Measurements from ENCODE around the gene PIGL. TPM values are rescaled to one million over a fixed set of nuclear protein-coding genes. Genes with fewer than 3 reads are reported as not detected.

The PIGL gene
- total and polyA plus RNA-seq, 2 of the 4 experiments (the other 2 are of a cell fraction), result 17.9 to 29.5 TPM

DNA sequence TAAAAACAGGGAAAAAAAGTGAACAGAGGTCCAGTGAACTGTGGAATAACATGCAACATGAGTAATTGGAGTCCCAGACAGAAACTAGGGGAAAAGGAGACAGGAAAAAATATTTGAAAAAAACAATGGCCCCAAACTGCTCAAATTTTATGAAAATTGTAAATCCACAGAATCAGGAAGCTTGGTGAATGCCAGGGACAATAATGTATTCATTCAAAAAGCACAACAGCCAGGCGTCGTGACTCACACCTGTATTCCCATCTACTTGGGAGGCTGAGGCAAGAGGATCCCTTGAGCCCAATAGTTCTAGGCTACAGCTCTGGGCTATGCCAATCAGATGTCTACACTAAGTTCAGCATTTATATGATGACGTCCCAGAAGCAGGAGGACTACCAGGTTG, 25.4 kb upstream of the PIGL start:
- POLR2A ChIA-PET (ENCODE audit: unreplicated experiment), result no interaction called here
- no peak overlapping the region for H2BK5ac ChIP-seq (ENCODE audit: low read depth, low read length, poor library complexity, severe bottlenecking)
- H2BK15ac ChIP-seq (ENCODE audit: low read depth, low read length), result no peak overlapping the region
- no peak overlapping the region for H2AK9ac ChIP-seq (replicated peaks; ENCODE audit: low read depth, low read length, poor library complexity)
- H3K79me1 ChIP-seq (ENCODE audit: low read depth in 1 of 2, low read length in 2 of 2), result peaks cover 19 to 50% of the 10 kb centered on the region in 2 experiments
- H4K91ac ChIP-seq (ENCODE audit: insufficient read depth, low read depth, low read length), result no peak overlapping the region
- 70% methylated on average over 2 of the region's 3 CpGs; no CpG with 5 or more reads in 1 of the 2 experiments for WGBS, 2 experiments (ENCODE audit: extremely low coverage in 2 of 2, insufficient read length in 1 of 2)
- H2BK20ac ChIP-seq (ENCODE audit: low read depth, low read length), result no peak overlapping the region
- H3K9ac ChIP-seq (ENCODE audit: low read depth, low read length), result no peak overlapping the region
- in situ Hi-C loops (cut with MboI; ENCODE audit: low sequenced_read_pairs) (no loop called here), intact Hi-C loops (cut with micrococcal nuclease) (no loop called here), dilution Hi-C loops (cut with HindIII; ENCODE audit: low sequenced_read_pairs, unreplicated experiment) (no loop called here)
- H3K18ac ChIP-seq (ENCODE audit: low read depth, low read length), result no peak overlapping the region
- H3K27me3 ChIP-seq (ENCODE audit: control insufficient read depth, insufficient read depth, low read length), result no peaks in the 10 kb centered on the region
- no peak overlapping the region for H2AFZ ChIP-seq (replicated peaks; ENCODE audit: low read length, poor library complexity)
- no peak for DNase-seq
- no peak overlapping the region for H3K4ac ChIP-seq (ENCODE audit: low read depth, low read length)
- no peaks in the 10 kb centered on the region for H3K9me3 ChIP-seq (ENCODE audit: control insufficient read depth, insufficient read depth, low read length)
- no peak for ATAC-seq (ENCODE audit: low read depth)
- no peak overlapping the region for H2AK5ac ChIP-seq (ENCODE audit: low read depth, low read length)
- CTCF ChIA-PET, result no interaction called here
- H4K5ac ChIP-seq (ENCODE audit: low read depth, low read length), result no peak overlapping the region
- H3K9me1 ChIP-seq (ENCODE audit: insufficient read depth, low read length), result no peaks in the 10 kb centered on the region
- no peak overlapping the region for H3K27ac ChIP-seq (ENCODE audit: insufficient read depth, low read length)
- H3K23ac ChIP-seq (ENCODE audit: low read depth, low read length), result no peak overlapping the region
- H3K14ac ChIP-seq (replicated peaks; ENCODE audit: low read depth, low read length), result no peak overlapping the region
- no peak overlapping the region for H3K4me3 ChIP-seq (ENCODE audit: insufficient read depth, low read depth, low read length)
- H3K36me3 ChIP-seq (ENCODE audit: control insufficient read depth, insufficient read depth, low read length), result peaks cover 18% of the 10 kb centered on the region
- TF ChIP-seq POLR2A (IDR thresholded peaks at IDR 0.05; ENCODE audit: low read depth, low read length), result no peak
- TF ChIP-seq, protein P1, sequence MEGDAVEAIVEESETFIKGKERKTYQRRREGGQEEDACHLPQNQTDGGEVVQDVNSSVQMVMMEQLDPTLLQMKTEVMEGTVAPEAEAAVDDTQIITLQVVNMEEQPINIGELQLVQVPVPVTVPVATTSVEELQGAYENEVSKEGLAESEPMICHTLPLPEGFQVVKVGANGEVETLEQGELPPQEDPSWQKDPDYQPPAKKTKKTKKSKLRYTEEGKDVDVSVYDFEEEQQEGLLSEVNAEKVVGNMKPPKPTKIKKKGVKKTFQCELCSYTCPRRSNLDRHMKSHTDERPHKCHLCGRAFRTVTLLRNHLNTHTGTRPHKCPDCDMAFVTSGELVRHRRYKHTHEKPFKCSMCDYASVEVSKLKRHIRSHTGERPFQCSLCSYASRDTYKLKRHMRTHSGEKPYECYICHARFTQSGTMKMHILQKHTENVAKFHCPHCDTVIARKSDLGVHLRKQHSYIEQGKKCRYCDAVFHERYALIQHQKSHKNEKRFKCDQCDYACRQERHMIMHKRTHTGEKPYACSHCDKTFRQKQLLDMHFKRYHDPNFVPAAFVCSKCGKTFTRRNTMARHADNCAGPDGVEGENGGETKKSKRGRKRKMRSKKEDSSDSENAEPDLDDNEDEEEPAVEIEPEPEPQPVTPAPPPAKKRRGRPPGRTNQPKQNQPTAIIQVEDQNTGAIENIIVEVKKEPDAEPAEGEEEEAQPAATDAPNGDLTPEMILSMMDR (conservative IDR thresholded peaks at IDR 0.05; ENCODE audit: low read depth, low read length), result no peak
- TF ChIP-seq NFE2L2 (IDR thresholded peaks at IDR 0.05; ENCODE audit: low read depth, low read length), result no peak
- no peak for TF ChIP-seq RAD21 (IDR thresholded peaks at IDR 0.05; ENCODE audit: low read length)
- no peak for TF ChIP-seq BHLHE40 (IDR thresholded peaks at IDR 0.05; ENCODE audit: low read depth, low read length)
- no peak for TF ChIP-seq MAFK (IDR thresholded peaks at IDR 0.05; ENCODE audit: low read depth, low read length)
- no peak for TF ChIP-seq RFX5 (IDR thresholded peaks at IDR 0.05; ENCODE audit: low read depth, low read length)
- TF ChIP-seq, protein P2, sequence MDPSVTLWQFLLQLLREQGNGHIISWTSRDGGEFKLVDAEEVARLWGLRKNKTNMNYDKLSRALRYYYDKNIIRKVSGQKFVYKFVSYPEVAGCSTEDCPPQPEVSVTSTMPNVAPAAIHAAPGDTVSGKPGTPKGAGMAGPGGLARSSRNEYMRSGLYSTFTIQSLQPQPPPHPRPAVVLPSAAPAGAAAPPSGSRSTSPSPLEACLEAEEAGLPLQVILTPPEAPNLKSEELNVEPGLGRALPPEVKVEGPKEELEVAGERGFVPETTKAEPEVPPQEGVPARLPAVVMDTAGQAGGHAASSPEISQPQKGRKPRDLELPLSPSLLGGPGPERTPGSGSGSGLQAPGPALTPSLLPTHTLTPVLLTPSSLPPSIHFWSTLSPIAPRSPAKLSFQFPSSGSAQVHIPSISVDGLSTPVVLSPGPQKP (IDR thresholded peaks at IDR 0.05; ENCODE audit: borderline replicate concordance, low read depth, low read length), result no peak
- TF ChIP-seq MXI1 (IDR thresholded peaks at IDR 0.05; ENCODE audit: borderline replicate concordance, low read depth, low read length), result no peak
- no peak for TF ChIP-seq CEBPB (IDR thresholded peaks at IDR 0.05; ENCODE audit: low read depth, low read length)
- no peak for TF ChIP-seq CHD1 (IDR thresholded peaks at IDR 0.05; ENCODE audit: low read depth, low read length)
- no peak for TF ChIP-seq MAZ (IDR thresholded peaks at IDR 0.05; ENCODE audit: borderline replicate concordance, low read depth, low read length)
- no peak for TF ChIP-seq FOS (IDR thresholded peaks at IDR 0.05; ENCODE audit: low read depth, low read length)
- TF ChIP-seq, protein P3, sequence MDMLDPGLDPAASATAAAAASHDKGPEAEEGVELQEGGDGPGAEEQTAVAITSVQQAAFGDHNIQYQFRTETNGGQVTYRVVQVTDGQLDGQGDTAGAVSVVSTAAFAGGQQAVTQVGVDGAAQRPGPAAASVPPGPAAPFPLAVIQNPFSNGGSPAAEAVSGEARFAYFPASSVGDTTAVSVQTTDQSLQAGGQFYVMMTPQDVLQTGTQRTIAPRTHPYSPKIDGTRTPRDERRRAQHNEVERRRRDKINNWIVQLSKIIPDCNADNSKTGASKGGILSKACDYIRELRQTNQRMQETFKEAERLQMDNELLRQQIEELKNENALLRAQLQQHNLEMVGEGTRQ (IDR thresholded peaks at IDR 0.05; ENCODE audit: low read depth, low read length), result no peak
- no peak for TF ChIP-seq SMC3 (IDR thresholded peaks at IDR 0.05; ENCODE audit: low read depth, low read length)
- no peak for TF ChIP-seq RCOR1 (IDR thresholded peaks at IDR 0.05; ENCODE audit: insufficient replicate concordance, low read length)
- H3K56ac ChIP-seq (ENCODE audit: extremely low read depth, insufficient read depth, low read length), result no peak overlapping the region
- no TSS peak for BruUV-seq (replicated peaks)
- H4K20me1 ChIP-seq (ENCODE audit: insufficient read depth, low read length), result peaks cover 16% of the 10 kb centered on the region
- no peak overlapping the region for H2BK120ac ChIP-seq (ENCODE audit: low read depth, low read length)
- H3K4me1 ChIP-seq (ENCODE audit: control insufficient read depth, insufficient read depth, low read length), result no peaks in the 10 kb centered on the region
- no peak overlapping the region for H4K8ac ChIP-seq (ENCODE audit: low read depth in 2 of 2, low read length in 2 of 2)
- H3K4me2 ChIP-seq (ENCODE audit: low read depth, low read length), result no peak overlapping the region
